Left renal cortex interstitium (tissue), 4 donors: ENCODE measurements around the gene PI4KA. TPM values are rescaled to one million over a fixed set of nuclear protein-coding genes. Genes with fewer than 3 reads are reported as not detected.
"Not testable (repeated sequence)": the region's sequence is repeated elsewhere in the genome, so short reads cannot be mapped to it uniquely, and the experiment has no call there.

ENCODE experiments used
- DNase-seq, 4 donors: peaks; one replicate each; pipeline ENCODE4 v3.0.0-alpha.2; 2013; ENCODE audit warnings: low read depth in 4 of 4, low spot score in 2 of 4, missing footprints in 1 of 4
- polyA plus RNA-seq, 4 donors: library from polyadenylated mRNA; unstranded; fragments of 120-200 nt; gene quantifications; one replicate each; pipeline ENCODE4 v1.2.1, GENCODE V29; 2013; ENCODE audit not compliant: insufficient read length in 4 of 4

PI4KA gene
- polyA plus RNA-seq, 4 donors = 54.2 to 105 (median 77.0) TPM

- peak; percentile 53 to 79 (median 76) for DNase-seq
These were observed 155.8 kb downstream of the PI4KA start for GRCh38 chr22:20702546-20703413.

DNA sequence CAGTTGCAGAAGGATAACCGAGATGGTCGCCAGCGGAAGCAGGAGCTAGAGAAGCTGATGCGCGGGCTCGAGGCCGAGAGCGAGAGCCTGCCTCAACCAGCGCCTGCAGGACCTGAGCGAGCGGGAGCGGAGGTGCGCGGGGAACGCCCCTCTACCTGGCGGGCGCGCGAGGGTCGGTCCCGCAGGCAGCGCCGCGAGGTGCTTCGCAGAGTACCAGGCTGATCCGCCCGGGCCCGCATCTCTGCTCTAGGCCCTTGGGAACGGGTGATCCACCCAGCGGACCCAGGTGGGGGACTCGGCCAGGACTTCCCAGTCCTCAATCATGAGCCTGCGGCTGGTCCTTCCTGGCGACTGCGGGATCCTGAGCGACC, 156.5 kb downstream of the PI4KA start:
- not testable (repeated sequence) for DNase-seq

- DNase-seq = not testable (repeated sequence)
These were observed 156.9 kb downstream of the PI4KA start for GRCh38 chr22:20701680-20702136.

DNA sequence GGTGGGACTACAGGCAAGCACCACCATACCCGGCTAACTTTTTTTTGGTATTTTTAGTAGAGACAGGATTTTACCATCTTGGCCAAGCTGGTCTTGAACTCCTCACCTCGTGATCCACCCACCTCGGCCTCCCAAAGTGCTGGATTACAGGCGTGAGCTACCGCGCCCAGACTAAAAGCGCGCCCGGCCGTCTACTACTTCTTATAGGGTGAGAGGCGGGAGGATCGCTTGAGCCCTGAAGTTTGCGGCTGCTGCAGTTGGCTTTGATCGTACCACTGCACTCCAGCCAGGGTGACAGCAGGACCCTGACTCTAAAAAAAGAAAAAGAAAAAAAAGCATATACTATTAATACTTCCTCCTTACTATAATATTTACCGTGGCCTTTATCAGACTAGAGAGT, 158.3 kb downstream of the PI4KA start:
- DNase-seq = not testable (repeated sequence)

DNA sequence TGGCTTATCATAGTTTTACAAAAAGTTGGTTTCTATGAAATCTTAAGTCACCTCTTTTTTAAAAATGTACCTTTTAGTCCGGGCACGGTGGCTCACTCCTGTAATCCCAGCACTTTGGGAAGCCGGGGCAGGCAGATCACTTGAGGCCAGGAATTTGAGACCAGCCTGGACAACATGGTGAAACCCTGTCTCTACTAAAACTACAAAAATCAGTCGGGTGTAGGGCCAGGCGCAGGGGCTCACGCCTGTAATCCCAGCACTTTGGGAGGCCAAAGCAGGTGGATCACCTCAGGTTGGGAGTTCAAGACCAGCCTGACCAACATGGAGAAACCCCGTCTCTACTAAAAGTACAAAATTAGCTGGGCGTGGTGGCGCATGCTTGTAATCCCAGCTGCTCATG, 158.8 kb downstream of the PI4KA start:
- DNase-seq = not testable (repeated sequence)

DNA sequence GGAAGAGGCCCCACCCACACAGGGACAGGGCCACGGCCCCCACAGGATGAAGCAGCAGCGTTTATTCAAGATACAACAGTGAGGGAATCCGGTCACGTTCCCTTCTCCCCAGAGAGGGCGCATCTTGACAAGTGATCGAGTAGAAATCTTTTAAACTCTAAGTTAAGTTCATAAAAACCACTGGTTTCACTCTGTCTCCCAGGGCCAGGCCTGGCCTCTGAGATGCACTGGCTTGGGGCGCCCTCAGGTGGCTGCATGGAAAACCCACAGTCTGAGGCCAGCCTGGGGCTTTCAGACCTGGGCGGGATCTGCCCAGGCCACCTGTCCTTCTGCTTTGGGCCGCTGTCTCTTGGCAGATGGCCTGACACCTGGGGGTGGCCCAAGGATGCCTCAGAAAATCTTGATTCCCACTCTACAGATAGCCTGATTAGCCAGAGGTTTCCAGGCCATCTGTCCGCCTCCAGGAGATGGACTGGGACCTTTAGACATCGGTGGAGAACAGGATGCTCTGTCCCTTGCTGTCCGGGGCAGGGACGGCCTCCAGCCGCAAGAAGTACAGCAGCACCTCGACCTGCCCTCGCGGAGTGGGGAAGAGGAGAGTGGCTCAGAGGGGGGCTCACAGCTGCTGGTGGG, 161.0 kb downstream of the PI4KA start:
- DNase-seq = peak; percentile 15 to 67 (median 28)

GRCh38 chr22:20696056-20696455, 162.6 kb downstream of the PI4KA start:
- not testable (repeated sequence) for DNase-seq

DNA sequence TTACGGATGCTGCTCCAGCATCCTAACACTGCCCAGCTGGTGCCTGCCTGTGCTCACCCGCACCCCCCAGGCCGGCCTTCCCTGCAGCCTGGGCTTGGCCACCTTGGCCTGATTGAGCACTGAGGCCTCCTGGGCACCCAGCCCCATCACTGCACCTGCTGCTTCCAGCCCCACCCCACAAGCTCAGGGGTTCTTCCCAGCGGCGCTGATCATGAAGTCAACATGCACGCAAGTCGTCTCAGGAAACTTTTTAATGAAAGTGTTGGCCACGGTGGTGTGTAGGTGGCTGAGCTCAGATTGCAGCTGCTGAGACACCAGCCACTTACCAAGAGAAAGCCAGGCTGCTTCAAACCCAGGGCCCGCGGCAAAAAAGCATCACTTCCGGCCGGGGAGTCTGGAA, 163.4 kb downstream of the PI4KA start:
- DNase-seq = not testable (repeated sequence)

- DNase-seq = not testable (repeated sequence)
These were observed 164.4 kb downstream of the PI4KA start for GRCh38 chr22:20694256-20694655.

- not testable (repeated sequence) for DNase-seq
These were observed 165.7 kb downstream of the PI4KA start for GRCh38 chr22:20692926-20693325.

DNA sequence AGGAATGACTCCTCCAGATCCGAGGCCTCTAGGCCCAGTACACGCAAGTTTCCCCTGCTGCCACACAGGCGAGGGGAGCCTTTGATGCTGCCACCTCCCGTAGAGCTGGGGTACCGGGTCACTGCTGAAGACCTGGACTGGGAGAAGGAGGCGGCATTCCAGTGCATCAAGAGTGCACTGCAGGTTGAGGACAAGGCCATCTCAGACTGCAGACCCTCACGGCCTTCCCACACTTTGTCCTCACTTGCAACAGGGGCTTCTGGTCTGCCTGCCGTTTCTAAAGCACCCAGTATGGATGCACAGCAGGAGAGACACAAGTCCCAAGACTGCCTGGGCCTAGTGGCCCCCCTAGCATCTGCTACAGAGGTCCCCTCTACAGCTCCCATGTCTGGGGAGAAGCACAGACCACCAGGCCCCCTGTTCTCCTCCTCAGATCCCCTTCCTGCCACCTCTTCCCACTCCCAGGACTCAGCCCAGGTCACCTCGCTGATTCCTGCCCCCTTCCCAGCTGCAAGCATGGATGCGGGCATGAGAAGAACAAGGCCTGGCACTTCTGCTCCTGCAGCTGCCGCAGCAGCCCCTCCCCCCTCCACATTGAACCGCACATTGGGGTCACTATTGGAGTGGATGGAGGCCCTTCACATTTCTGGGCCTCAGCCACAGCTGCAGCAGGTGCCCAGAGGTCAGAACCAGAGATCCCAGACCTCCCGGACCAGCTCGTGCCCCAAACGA, 167.9 kb downstream of the PI4KA start:
- not testable (repeated sequence) for DNase-seq

GRCh38 chr22:20687356-20688172, 171.0 kb downstream of the PI4KA start:
- DNase-seq = not testable (repeated sequence)

DNA sequence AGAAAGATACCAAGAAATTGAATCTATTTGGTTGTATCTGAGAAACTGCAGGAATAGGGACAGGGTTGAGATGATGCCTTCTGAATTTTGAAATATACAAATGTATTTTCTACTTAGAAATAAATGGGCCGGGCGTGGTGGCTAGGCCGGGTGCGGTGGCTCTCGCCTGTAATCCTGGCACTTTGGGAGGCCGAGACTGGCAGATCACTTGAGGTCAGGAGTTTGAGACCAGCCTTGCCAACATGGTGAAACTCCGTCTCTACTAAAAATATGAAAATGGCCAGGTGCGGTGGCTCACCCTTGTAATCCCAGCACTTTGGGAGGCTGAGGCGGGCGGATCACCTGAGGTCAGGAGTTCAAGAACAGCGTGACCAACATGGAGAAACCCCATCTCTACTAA, 172.8 kb downstream of the PI4KA start:
- DNase-seq = not testable (repeated sequence)

DNA sequence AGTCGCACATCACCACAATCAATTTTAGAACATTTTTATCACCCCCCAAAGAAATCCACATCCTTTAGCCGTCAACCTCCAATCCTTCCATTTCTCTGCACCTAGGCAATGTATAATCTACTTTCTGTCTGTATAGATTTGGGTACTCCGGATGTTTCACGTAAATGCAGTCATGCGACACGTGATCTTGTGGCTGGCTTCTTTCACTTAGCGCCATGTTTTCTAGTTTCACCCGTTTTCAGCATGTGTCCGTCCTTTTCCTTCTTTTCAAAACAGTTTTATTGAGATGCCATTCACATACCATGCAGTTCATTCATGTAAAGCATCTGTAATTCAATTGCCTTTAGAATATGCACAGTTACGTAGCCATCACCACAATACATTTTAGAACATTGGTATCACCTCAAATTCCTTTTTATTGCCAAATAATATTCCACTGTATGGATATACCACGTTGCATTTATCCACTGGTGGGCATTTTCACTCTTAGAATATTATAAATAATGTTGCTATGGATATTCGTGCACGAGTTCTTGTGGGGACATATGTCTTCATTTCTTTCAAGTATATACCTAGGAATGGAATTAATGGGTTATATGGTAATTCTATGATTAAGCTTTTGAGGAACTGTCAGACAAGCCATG, 179.7 kb downstream of the PI4KA start:
- not testable (repeated sequence) for DNase-seq

- no peak for DNase-seq
These were observed 180.8 kb downstream of the PI4KA start for GRCh38 chr22:20677684-20678242.

- not testable (repeated sequence) for DNase-seq
These were observed 183.0 kb downstream of the PI4KA start for GRCh38 chr22:20675613-20676012.

GRCh38 chr22:20674998-20675397, 183.6 kb downstream of the PI4KA start:
- no peak for DNase-seq

DNA sequence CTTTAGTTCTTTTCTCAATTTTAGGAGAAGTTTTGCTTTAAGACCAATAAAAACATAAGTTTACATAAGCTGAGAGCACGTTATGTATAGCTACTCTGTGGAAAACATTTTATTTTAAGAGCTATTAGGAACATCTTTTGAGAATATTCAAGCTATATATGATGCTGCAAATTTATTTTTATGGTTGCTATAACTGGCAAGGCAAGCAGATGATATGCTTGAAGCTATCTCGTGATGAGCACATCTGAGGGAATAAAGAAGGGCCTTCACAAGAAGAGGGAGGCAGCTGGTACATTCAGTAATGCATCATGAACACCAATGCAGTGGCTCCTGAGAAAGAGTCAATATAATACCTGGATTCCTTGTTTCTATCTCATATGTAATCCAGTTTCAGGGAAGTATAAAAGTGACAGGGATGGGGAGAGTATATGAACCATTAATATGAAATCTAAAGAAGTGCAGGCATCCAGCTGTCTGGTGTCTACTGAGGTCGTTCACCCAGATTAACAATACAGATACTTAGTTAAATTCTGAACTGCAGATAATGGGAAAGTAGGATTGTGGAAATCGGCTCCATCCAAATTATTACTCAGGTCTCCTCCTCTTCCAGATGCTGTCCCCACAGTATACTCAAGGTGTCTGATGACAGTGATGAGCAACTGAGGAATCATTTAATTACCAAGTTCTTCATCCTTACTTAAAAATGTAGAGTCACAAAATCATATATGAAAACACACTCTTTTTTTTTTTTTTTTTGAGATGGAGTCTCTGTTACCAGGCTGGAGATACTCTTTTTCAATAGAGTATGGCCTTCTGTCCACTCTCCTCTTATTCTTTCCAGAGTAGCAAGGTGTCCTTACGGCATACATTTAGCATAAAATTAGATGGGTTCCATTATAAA, 185.1 kb downstream of the PI4KA start:
- DNase-seq = no peak
